Measurements from ENCODE around the gene TMEM242.

TMEM242 gene

GRCh38 chr6:157323255-157323965 lies at the start of gene TMEM242:
TSS of gene TMEM242 (minus strand) at chr6:157323519. CDS start at chr6:157323499, 20 bp downstream.
- TF ChIP-seq CTCF (IDR thresholded peaks at IDR 0.05) (no peak), ZFX (IDR thresholded peaks at IDR 0.05; ENCODE audit: borderline replicate concordance) (no peak)
- H3K27ac ChIP-seq, result peak within 1 kb of the TSS; percentile 78

DNA sequence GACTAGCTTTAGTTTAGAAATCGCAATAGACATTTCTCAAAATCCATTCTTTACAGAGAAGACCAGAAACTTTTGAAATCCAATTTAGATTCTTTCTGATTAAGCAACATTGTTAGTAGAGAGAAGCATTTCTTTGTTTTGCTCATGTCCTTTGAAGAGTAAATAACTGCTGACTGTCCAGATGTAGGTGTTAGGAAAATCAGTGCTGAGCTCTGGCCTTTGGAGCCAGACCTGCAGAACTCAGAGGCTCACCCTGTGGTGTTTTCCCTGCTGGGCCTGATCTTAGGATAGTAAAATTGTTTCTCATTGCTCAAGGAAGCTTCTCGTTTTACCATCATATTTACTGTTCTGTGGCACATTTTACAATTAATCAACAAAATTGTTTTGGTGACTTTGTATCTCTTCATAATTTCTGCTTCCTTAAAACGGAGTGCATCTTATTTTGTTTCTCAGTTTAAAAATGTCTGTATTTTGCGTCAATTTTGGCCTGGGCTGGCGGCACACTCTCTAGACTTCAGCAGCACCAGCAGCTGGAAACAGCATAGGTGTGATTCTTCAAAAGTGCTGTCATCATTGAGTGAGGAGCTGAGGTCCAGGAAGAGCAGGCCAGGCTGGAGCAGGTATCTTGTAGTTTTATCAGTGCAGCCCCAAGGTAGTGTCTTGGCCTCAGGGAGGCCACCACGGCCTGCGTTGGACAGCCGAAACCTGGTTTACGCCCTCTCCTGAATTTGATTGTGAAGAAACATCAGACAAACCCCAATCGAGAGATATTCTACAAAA lies 49.4 kb upstream of the TMEM242 start:
- no peak overlapping the region for H3K27ac ChIP-seq
- TF ChIP-seq CTCF (IDR thresholded peaks at IDR 0.05) (no peak), ZFX (IDR thresholded peaks at IDR 0.05; ENCODE audit: borderline replicate concordance) (no peak)

GRCh38 chr6:157370755-157371154 lies 47.4 kb upstream of the TMEM242 start:
- H3K27ac ChIP-seq, result no peak overlapping the region
- TF ChIP-seq CTCF (IDR thresholded peaks at IDR 0.05) (no peak), ZFX (IDR thresholded peaks at IDR 0.05; ENCODE audit: borderline replicate concordance) (no peak)

DNA sequence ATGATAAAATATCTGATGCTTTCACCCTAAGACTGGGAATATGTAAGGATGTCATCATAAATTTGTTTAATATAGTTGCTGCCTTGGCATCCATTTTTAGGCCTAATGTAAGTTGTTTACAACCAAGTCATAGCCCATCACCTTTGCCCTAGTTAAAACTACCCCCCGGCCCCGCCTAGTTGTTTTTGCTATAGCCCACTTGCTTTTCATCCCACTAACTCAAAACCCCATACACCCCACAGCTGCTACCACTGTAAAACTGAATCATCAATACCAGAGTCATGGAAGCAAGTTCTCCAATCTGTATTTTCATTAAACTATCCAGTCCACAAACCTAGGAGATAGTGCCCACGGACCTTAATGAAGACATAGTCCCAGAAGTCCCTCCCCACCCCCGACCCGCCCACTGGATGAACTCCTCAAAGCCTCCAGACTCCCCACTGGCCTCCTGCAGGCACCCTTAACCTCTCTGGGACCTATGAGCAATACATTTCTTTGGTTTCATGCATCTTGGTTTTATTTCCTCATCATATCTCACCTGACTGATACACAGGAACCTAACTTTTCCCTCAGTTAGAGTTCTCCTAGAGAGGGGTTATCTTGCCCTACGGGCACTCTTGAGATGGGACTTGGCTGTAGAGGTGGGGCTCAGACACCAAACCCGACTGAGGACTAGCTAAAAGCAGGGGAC lies 45.2 kb upstream of the TMEM242 start:
- H3K27ac ChIP-seq, result no peak overlapping the region
- TF ChIP-seq CTCF (IDR thresholded peaks at IDR 0.05), result no peak
- TF ChIP-seq ZFX (IDR thresholded peaks at IDR 0.05; ENCODE audit: borderline replicate concordance), result no peak

- TF ChIP-seq ZFX (IDR thresholded peaks at IDR 0.05; ENCODE audit: borderline replicate concordance), result no peak
- no peak for TF ChIP-seq CTCF (IDR thresholded peaks at IDR 0.05)
- no peak overlapping the region for H3K27ac ChIP-seq
Observed at GRCh38 chr6:157366648-157367047, 43.3 kb upstream of the TMEM242 start.

- H3K27ac ChIP-seq, result no peak overlapping the region
- TF ChIP-seq ZFX (IDR thresholded peaks at IDR 0.05; ENCODE audit: borderline replicate concordance) (no peak), CTCF (IDR thresholded peaks at IDR 0.05) (no peak)
Observed at GRCh38 chr6:157364705-157365104, 41.4 kb upstream of the TMEM242 start.
